IPS DF 4.7 (cell line): ENCODE measurements around the gene CFAP91.

Source experiments
- DNase-seq: peaks from one replicate; pipeline ENCODE4 v3.0.0-alpha.2; 2013; ENCODE audit warnings: low spot score; ENCODE audit errors: extremely low read depth

Gene CFAP91

DNA sequence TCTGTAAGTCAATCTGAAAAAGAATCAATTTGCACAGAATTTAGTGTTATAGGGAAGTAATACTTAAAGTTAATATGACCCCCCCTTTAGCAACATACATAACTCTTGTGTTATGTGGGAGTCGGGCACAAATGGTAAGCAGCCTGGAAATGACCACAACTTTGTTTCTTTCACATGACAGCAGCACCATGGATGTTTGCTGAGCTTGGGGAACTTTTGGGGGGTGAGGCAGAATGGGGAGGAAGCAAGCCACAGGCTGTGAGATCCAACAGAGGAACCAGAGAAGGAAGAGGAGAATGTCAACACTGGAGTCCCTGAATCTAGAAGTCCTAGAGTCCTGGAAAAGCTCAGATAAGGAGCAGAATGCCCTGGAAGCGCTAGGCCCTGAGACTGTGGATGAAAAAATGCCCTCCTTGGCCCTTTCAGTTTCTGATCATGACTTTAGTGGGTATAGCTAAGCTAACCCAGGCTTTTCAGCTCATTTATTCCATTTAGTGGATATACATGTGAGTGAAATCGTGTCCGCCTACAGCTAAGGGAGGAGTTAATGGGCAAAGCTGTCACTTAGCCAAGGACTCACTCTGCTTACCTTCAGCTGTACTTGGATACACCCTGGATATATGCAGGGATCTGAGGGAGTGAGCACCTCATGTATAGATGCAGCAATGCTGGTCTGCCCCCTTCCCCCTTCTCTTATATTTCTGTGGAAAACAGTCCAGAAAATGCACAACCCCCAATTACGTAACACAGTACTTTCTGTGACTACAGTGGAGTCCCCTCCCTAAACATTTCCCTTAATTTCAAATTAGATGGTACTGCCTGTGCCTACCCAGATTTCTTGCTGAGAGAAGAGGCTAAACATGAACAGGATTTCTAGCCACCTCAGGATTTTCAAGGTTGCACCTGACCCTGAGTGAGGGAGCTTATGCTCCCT is 39.1 kb downstream of the CFAP91 start:
- no peak for DNase-seq

DNA sequence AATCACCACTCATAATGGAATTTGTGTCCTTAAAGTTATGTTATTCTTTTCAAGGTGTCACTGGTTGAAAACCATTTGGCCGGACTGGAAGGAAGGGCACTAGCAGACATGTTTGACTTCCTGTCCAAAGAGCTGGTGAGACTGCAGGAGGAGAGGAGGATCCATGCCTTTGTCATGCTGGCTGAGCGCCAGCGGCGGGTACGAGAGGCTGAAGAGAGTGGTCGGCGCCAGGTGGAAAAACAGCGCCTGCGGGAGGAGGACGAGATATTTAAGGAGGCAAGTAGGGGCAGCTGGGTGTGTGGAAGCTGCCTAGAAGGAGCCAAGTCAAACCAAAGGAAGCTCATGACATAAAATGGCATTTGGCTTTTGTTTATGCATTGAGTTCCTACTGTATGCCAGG is 41.1 kb downstream of the CFAP91 start:
- no peak for DNase-seq

DNA sequence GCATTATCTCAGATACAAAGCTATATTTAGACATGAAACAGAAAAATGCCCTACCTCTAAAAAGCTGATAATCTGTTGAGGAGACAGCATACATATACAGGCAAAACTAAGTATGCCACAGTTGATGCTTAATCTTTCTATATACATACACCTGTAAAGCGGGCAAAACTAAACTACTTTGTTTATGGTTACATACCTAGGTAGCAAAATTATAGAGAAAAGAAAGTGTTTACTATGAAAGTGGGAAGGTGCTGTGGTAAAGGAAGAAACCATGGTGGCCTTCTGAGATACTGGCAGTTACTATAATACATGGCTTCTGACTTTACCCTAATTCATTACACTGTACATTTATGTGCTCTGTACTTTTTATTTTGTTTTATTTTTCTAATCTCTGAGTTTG is 43.1 kb downstream of the CFAP91 start:
- DNase-seq: no peak

DNA sequence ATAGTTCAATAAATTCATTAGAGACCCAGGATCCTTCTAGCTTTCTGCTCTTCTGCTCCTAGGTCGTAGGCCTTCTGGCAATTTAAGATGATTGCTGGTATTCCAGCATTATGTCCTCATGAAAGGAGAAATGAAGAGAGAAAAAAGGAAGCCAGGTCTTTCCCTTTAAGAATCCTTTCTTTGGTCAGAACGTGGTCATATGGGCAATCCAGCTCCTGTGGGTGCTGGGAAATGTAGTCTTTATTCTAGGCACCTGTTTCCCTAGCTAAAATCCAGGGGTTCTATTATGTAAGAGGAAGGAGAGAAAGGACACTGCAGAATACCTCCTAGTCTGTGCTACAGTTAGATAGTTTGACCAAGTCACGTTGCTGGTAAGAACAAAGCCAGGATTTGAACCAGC is 43.6 kb downstream of the CFAP91 start:
- no peak for DNase-seq

DNA sequence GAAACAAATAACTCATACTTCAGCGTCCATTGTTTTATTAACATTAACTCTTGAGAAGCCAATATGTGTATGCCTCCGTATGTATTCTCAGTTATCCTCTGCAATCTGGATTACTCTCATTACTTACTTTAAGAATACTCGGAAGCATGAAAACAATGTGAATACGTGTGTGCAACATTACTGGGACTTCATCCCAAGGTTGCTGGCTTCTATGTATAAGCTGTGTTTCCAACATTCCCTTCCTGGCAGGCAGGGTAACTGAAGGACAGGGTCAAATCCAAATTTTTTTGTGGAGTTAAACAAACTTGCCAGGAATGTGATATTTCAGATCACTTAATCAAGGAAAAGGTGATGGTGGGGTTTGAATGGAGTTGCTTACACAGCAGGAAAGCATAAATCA is 44.5 kb downstream of the CFAP91 start:
- DNase-seq: no peak

DNA sequence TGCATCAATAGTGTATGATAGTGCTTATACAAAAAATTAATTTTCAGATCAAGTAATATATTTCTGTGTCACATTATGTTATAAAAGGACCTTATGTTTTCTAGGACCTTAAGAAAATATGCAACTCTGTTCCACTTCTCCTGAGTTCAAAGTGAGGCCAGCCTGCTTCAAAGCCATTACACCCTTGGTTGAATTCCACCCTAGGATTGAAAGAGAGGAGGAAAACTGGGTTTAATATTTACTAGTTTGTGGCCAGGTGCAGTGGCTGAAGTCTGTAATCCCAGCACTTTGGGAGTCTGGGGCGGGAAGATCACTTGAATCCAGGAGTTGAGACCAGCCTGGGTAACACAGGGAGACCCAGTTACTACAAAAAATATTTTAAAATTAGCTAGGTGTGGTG is 46.2 kb downstream of the CFAP91 start:
- no peak for DNase-seq

DNA sequence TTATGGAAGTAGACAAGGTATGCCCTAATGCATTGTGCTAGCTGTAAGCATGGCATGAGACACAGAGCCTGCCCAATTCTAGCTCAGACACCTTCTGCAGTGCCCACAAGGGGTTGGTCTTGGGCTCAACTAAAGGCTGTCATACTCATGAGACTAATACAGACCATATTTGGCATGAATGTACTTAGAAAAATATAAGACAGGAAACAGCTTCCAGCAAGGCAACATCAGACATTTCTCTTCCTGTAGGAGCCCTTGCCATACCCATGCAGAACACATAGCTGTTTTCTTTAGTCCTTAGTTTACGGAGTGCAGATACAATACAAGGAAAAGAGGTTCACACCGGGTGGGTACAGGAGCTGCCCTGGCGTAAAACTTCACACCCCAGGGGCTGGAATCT is 48.6 kb downstream of the CFAP91 start:
- DNase-seq: no peak
